ENCODE results near the gene SPIRE1.
"Not testable (repeated sequence)": the region's sequence is repeated elsewhere in the genome, so short reads cannot be mapped to it uniquely, and the experiment has no call there.

SPIRE1 gene

GRCh38 chr18:12481915-12482314, 176.0 kb downstream of the SPIRE1 start:
- DNase-seq, result not testable (repeated sequence)

- DNase-seq, result no peak
Measured at GRCh38 chr18:12479982-12480381, 177.9 kb downstream of the SPIRE1 start.

- DNase-seq, result no peak
Measured at GRCh38 chr18:12479536-12479935, 178.4 kb downstream of the SPIRE1 start.

GRCh38 chr18:12478269-12479047, 179.4 kb downstream of the SPIRE1 start:
- DNase-seq, result no peak

GRCh38 chr18:12477606-12478005, 180.3 kb downstream of the SPIRE1 start:
- DNase-seq, result no peak

- no peak for DNase-seq
Measured at GRCh38 chr18:12476955-12477354, 181.0 kb downstream of the SPIRE1 start.

GRCh38 chr18:12474876-12475275, 183.0 kb downstream of the SPIRE1 start:
- no peak for DNase-seq

GRCh38 chr18:12474146-12474545, 183.8 kb downstream of the SPIRE1 start:
- no peak for DNase-seq

- DNase-seq, result no peak
Measured at GRCh38 chr18:12470382-12471075, 187.4 kb downstream of the SPIRE1 start.

- no peak for DNase-seq
Measured at GRCh38 chr18:12468445-12468844, 189.5 kb downstream of the SPIRE1 start.

- no peak for DNase-seq
Measured at GRCh38 chr18:12464731-12465130, 193.2 kb downstream of the SPIRE1 start.

- DNase-seq, result no peak
Measured at GRCh38 chr18:12463191-12463590, 194.7 kb downstream of the SPIRE1 start.

GRCh38 chr18:12462242-12462641, 195.7 kb downstream of the SPIRE1 start:
- no peak for DNase-seq

GRCh38 chr18:12461326-12461725, 196.6 kb downstream of the SPIRE1 start:
- no peak for DNase-seq

- DNase-seq, result no peak
Measured at GRCh38 chr18:12460874-12461273, 197.0 kb downstream of the SPIRE1 start.

GRCh38 chr18:12458771-12459170, 199.1 kb downstream of the SPIRE1 start:
- DNase-seq, result no peak

- DNase-seq, result no peak
Measured at GRCh38 chr18:12456441-12456840, 201.5 kb downstream of the SPIRE1 start.

- DNase-seq, result no peak
Measured at GRCh38 chr18:12455496-12455895, 202.4 kb downstream of the SPIRE1 start.

GRCh38 chr18:12452784-12453183, 205.1 kb downstream of the SPIRE1 start:
- no peak for DNase-seq

- no peak for DNase-seq
Measured at GRCh38 chr18:12451428-12451827, 206.5 kb downstream of the SPIRE1 start.

- no peak for DNase-seq
Measured at GRCh38 chr18:12449051-12449785, 208.7 kb downstream of the SPIRE1 start.

GRCh38 chr18:12445554-12445953, 212.4 kb downstream of the SPIRE1 start:
- DNase-seq, result no peak

GRCh38 chr18:12443551-12443950, 214.4 kb downstream of the SPIRE1 start:
- no peak for DNase-seq

- DNase-seq, result no peak
Measured at GRCh38 chr18:12442946-12443345, 215.0 kb downstream of the SPIRE1 start.

Measured in activated gamma-delta T cell treated with Interleukin-2 at 50 U/mL for 16 hours (primary cell).